Measurements from ENCODE around the gene UFM1. TPM values are rescaled to one million over a fixed set of nuclear protein-coding genes. Genes with fewer than 3 reads are reported as not detected.
"Not testable (repeated sequence)": the region's sequence is repeated elsewhere in the genome, so short reads cannot be mapped to it uniquely, and the experiment has no call there.

The UFM1 gene
- total and polyA plus RNA-seq, 9 donors, result 40.5 to 73.4 (median 46.2) TPM

DNA sequence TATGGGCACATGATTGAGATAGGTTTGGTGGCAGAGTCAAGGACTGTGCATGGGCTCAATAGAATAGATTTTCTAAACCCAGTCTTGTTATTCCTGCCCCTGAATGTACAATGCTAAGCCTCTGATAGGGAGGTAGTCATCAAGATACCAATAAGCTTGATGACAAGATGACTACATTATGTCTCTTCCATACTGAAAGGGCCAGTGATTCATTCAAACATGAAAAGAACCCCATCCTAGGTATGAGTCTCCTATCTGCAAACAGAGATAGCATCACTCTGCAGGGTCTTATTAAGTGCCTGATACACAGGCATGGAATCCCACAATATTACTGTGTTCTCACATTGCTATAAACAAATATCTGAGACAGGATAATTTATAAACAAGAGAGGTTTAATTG, 40.3 kb upstream of the UFM1 start:
- no peak for DNase-seq

DNA sequence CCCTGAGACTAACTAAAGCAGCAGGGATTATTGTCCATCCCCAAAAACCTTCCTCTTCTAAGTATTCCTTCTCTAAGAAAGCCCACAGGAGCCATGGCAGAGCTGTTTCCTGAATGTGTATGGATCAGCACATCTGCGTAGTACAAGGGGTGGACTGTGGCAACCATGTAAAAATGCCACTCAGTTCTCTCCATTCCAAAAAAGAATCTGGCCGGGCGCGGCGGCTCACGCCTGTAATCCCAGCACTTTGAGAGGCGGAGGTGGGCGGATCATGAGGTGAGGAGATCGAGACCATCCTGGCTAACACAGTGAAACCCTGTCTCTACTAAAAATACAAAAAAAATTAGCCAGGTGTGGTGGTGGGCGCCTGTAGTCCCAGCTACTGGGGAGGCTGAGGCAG, 38.5 kb upstream of the UFM1 start:
- H3K4me1 ChIP-seq (ENCODE audit: insufficient read depth); H3K4me3 ChIP-seq; intact Hi-C loops (cut with DNase I); H3K36me3 ChIP-seq; H3K9me3 ChIP-seq; DNase-seq; H3K27me3 ChIP-seq; H3K27ac ChIP-seq: not testable (repeated sequence)
- 94 to 99% (median 95%) methylated on average over 9 to 10 of the region's 10 CpGs for WGBS, 3 donors

More for the DNA sequence above, 40.3 kb upstream of the UFM1 start:
- no peaks in the 10 kb centered on the region for H3K4me1 ChIP-seq (ENCODE audit: insufficient read depth)
- no peaks in the 10 kb centered on the region for H3K36me3 ChIP-seq
- intact Hi-C loops (cut with DNase I), result no loop called here
- TF ChIP-seq POLR2A (IDR thresholded peaks at IDR 0.05), result no peak
- TF ChIP-seq, protein P1, sequence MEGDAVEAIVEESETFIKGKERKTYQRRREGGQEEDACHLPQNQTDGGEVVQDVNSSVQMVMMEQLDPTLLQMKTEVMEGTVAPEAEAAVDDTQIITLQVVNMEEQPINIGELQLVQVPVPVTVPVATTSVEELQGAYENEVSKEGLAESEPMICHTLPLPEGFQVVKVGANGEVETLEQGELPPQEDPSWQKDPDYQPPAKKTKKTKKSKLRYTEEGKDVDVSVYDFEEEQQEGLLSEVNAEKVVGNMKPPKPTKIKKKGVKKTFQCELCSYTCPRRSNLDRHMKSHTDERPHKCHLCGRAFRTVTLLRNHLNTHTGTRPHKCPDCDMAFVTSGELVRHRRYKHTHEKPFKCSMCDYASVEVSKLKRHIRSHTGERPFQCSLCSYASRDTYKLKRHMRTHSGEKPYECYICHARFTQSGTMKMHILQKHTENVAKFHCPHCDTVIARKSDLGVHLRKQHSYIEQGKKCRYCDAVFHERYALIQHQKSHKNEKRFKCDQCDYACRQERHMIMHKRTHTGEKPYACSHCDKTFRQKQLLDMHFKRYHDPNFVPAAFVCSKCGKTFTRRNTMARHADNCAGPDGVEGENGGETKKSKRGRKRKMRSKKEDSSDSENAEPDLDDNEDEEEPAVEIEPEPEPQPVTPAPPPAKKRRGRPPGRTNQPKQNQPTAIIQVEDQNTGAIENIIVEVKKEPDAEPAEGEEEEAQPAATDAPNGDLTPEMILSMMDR (IDR thresholded peaks at IDR 0.05), result no peak
- no peak for TF ChIP-seq EP300 (IDR thresholded peaks at IDR 0.05)
- H3K27me3 ChIP-seq, result no peaks in the 10 kb centered on the region
- H3K27ac ChIP-seq, result no peak overlapping the region
- H3K4me3 ChIP-seq, result no peak overlapping the region
- no peaks in the 10 kb centered on the region for H3K9me3 ChIP-seq

DNA sequence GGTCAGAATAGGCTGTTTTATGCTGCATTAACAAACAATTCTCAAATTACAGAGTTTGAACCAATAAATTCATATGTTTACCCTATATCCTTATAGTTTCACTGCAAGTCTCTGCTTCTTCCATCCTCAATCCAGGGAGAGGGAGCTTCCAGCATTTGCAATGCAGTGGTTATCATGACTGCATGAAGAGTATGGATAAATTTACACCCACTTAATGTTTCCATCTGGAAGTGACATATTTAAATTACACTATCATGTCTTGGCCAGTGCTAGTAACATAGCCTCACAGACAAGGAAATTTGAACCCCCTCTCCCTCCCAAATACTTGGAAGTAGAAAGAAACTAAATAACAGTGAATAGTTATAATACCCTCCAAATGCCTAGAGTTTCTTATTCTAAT, 33.5 kb upstream of the UFM1 start:
- no peaks in the 10 kb centered on the region for H3K4me1 ChIP-seq (ENCODE audit: insufficient read depth)
- no peaks in the 10 kb centered on the region for H3K36me3 ChIP-seq
- DNase-seq, result no peak
- no peaks in the 10 kb centered on the region for H3K9me3 ChIP-seq
- TF ChIP-seq EP300 (IDR thresholded peaks at IDR 0.05) (no peak), POLR2A (IDR thresholded peaks at IDR 0.05) (no peak)
- TF ChIP-seq, protein P1 (IDR thresholded peaks at IDR 0.05), result no peak
- no peaks in the 10 kb centered on the region for H3K27me3 ChIP-seq
- H3K27ac ChIP-seq, result no peak overlapping the region
- intact Hi-C loops (cut with DNase I), result no loop called here
- no peak overlapping the region for H3K4me3 ChIP-seq

DNA sequence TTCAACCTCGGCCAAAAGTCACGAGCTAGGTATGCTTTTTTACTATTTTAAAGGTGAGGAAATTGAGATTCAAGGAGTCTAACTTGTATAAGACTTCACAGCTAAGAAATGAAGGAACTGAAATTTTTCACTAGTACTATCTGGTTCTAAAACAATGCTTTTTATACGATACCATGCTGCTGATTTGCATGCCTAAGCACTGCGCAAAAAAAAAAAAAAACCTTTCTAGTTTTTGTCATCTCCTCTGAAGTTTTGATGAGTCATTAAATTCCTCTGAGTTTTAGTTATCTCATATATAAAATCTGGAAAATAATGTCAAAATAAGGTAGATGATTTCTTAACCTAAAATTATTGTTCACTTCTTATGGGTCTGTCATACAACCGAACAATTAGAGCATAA, 28.0 kb upstream of the UFM1 start:
- no peaks in the 10 kb centered on the region for H3K36me3 ChIP-seq
- intact Hi-C loops (cut with DNase I), result no loop called here
- no peaks in the 10 kb centered on the region for H3K4me1 ChIP-seq (ENCODE audit: insufficient read depth)
- H3K4me3 ChIP-seq, result no peak overlapping the region
- TF ChIP-seq, protein P1 (IDR thresholded peaks at IDR 0.05), result no peak
- no peak for TF ChIP-seq POLR2A (IDR thresholded peaks at IDR 0.05)
- TF ChIP-seq EP300 (IDR thresholded peaks at IDR 0.05), result no peak
- H3K27me3 ChIP-seq, result no peaks in the 10 kb centered on the region
- WGBS, 3 donors, result 91 to 95% (median 92%) methylated on average over 5 of the region's 5 CpGs
- H3K27ac ChIP-seq, result no peak overlapping the region
- no peak for DNase-seq
- H3K9me3 ChIP-seq, result no peaks in the 10 kb centered on the region

DNA sequence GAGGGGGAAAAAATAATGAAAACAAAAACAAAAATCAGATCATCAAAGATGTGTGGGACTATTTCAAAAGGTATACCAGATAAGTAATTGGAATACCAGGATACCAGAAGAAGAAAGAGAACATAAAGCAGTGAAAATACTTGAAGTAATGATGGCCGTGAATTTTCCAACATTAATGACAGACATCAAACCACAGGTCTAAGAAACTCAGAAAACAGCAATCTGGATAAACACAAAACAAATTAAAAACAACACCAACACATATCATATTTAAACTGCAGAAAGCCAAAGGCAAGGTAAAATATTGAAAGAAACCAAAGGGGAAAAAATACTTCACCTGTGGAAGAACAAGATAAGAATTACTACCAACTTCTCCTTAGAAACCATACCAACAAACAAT, 24.2 kb upstream of the UFM1 start:
- Histone ChIP-seq H3K4me3 (no peak overlapping the region), H3K27ac (no peak overlapping the region), H3K36me3 (no peaks in the 10 kb centered on the region), H3K27me3 (no peaks in the 10 kb centered on the region), H3K4me1 (ENCODE audit: insufficient read depth) (no peaks in the 10 kb centered on the region), H3K9me3 (no peaks in the 10 kb centered on the region)
- intact Hi-C loops (cut with DNase I), result no loop called here
- DNase-seq, result no peak
- TF ChIP-seq EP300 (IDR thresholded peaks at IDR 0.05), result no peak
- TF ChIP-seq, protein P1 (IDR thresholded peaks at IDR 0.05), result no peak
- no peak for TF ChIP-seq POLR2A (IDR thresholded peaks at IDR 0.05)
- 100% methylated on average over 1 of the region's 1 CpG for WGBS, 3 donors

All from ovary (tissue), 9 donors.